Neural cell (in vitro differentiated cells): Measurements from ENCODE around the gene ISCU.

Experiments used
- CTCF ChIP-seq: fragments of 450-650 bp; IDR thresholded peaks from 2 replicates; pipeline ENCODE4 v1.5.1; 2014; ENCODE audit warnings: antibody characterized with exemption, mild to moderate bottlenecking, moderate library complexity; ENCODE audit not compliant: poor library complexity, severe bottlenecking
- EP300 ChIP-seq: fragments of 450-650 bp; conservative IDR thresholded peaks from 2 replicates; pipeline ENCODE4 v1.6.1; 2014; ENCODE audit warnings: antibody characterized with exemption, mild to moderate bottlenecking, moderate library complexity; ENCODE audit not compliant: poor library complexity, severe bottlenecking
- POLR2AphosphoS5 ChIP-seq: IDR thresholded peaks from 2 replicates; pipeline ENCODE4 v1.6.1; 2012
- RAD21 ChIP-seq: fragments of 450-650 bp; conservative IDR thresholded peaks from 2 replicates; pipeline ENCODE4 v1.6.1; 2014; ENCODE audit warnings: antibody characterized with exemption, mild to moderate bottlenecking, moderate library complexity
- REST ChIP-seq: IDR thresholded peaks from 2 replicates; pipeline ENCODE4 v1.6.1; 2012; ENCODE audit warnings: borderline replicate concordance
- SMC3 ChIP-seq: fragments of 450-650 bp; conservative IDR thresholded peaks from 2 replicates; pipeline ENCODE4 v1.6.1; 2014; ENCODE audit warnings: antibody characterized with exemption, mild to moderate bottlenecking, moderate library complexity; ENCODE audit not compliant: poor library complexity

GRCh38 chr12:108577458-108577857 is 15.1 kb downstream of the ISCU start:
- TF ChIP-seq CTCF (no peak), POLR2AphosphoS5 (no peak), RAD21 (no peak), EP300 (no peak), REST (no peak), SMC3 (no peak)
